ENCODE results near the gene RFTN2.

- TF ChIP-seq POLR2AphosphoS5 (IDR thresholded peaks at IDR 0.05; ENCODE audit: borderline replicate concordance, low read depth, low read length), result no peak
- TF ChIP-seq EZH2 (IDR thresholded peaks at IDR 0.05), result no peak
Measured at GRCh38 chr2:197707316-197708213, 32.2 kb upstream of the RFTN2 start.
